K562 (cell line): Measurements from ENCODE around the gene TGM5. TPM values are rescaled to one million over a fixed set of nuclear protein-coding genes. Genes with fewer than 3 reads are reported as not detected.

Source experiments
- BRD9 ChIP-seq: fragments of 450-650 bp; IDR thresholded peaks from 2 replicates; pipeline ENCODE4 v1.6.1; 2018; ENCODE audit warnings: low read depth; ENCODE audit not compliant: partially characterized antibody
- CHCHD3 ChIP-seq: fragments of 250-450 bp; sonication (Bioruptor Pico); IDR thresholded peaks from 2 replicates; pipeline ENCODE4 v2.1.2; 2022; ENCODE audit warnings: mild to moderate bottlenecking
- DMBX1 ChIP-seq: fragments of 250-450 bp; sonication (Bioruptor Pico); IDR thresholded peaks from 2 replicates; pipeline ENCODE4 v1.8.0; 2022; ENCODE audit warnings: inconsistent platforms, mild to moderate bottlenecking, moderate library complexity, borderline replicate concordance
- EHMT2 ChIP-seq: fragments of 450-650 bp; IDR thresholded peaks from 2 replicates; pipeline ENCODE4 v1.6.1; 2018; ENCODE audit warnings: antibody characterized with exemption
- EP300 ChIP-seq: IDR thresholded peaks from 2 replicates; pipeline ENCODE4 v1.6.1; 2012; ENCODE audit warnings: low read length, improper control_type of control experiment
- ETV6 ChIP-seq, 3 experiments: fragments of 150-350 bp in 1 of 3; sonication (generic) in 1 of 3; formaldehyde crosslinking in 1 of 3; IDR thresholded peaks; 2 replicates each; pipeline versions ENCODE4 v1.6.1 to v1.8.0; 2014 to 2022; ENCODE audit warnings: borderline replicate concordance in 2 of 3, low read depth in 2 of 3, antibody characterized with exemption in 1 of 3, low read length in 1 of 3, mild to moderate bottlenecking in 1 of 3, missing genetic modification reagents in 1 of 3
- HDAC3 ChIP-seq: fragments of 450-650 bp; IDR thresholded peaks from 2 replicates; pipeline ENCODE4 v1.6.1; 2018; ENCODE audit warnings: borderline replicate concordance, mild to moderate bottlenecking, moderate library complexity; ENCODE audit not compliant: partially characterized antibody
- MAZ ChIP-seq, 2 experiments: fragments of 450-650 bp in 1 of 2; sonication (generic) in 1 of 2; formaldehyde crosslinking; IDR thresholded peaks in 1 of 2; conservative IDR thresholded peaks in 1 of 2; 2 replicates each; pipeline versions ENCODE4 v1.4.0 to v1.5.0; 2020; ENCODE audit warnings: mild to moderate bottlenecking in 1 of 2, missing genetic modification reagents in 1 of 2
- MEF2A ChIP-seq: IDR thresholded peaks from 2 replicates; pipeline ENCODE4 v1.6.1; 2011; ENCODE audit warnings: low read depth, mild to moderate bottlenecking, low read length, moderate library complexity; ENCODE audit not compliant: control insufficient read depth
- MTA2 ChIP-seq: fragments of 450-650 bp; IDR thresholded peaks from 2 replicates; pipeline ENCODE4 v1.6.1; 2016; ENCODE audit warnings: low read depth
- MTA3 ChIP-seq: fragments of 450-650 bp; formaldehyde crosslinking; IDR thresholded peaks from 2 replicates; pipeline ENCODE4 v1.6.1; 2017; ENCODE audit warnings: mild to moderate bottlenecking, borderline replicate concordance
- NFXL1 ChIP-seq: fragments of 450-650 bp; formaldehyde crosslinking; IDR thresholded peaks from 2 replicates; pipeline ENCODE4 v1.4.0; 2021; ENCODE audit warnings: mild to moderate bottlenecking
- NR3C1 ChIP-seq: sonication (generic); formaldehyde crosslinking; IDR thresholded peaks from 2 replicates; pipeline ENCODE4 v1.8.1; 2022; ENCODE audit warnings: missing genetic modification reagents
- POLR3G ChIP-seq: IDR thresholded peaks from 2 replicates; pipeline ENCODE4 v1.6.1; 2011; ENCODE audit not compliant: insufficient read length, insufficient replicate concordance; ENCODE audit errors: extremely low read depth
- SIN3A ChIP-seq, 2 experiments: fragments of 150-350 bp in 1 of 2; IDR thresholded peaks; 2 replicates each; pipeline ENCODE4 v1.6.1; 2011 to 2016; ENCODE audit warnings: borderline replicate concordance in 2 of 2, low read depth in 2 of 2, low read length in 2 of 2, mild to moderate bottlenecking in 2 of 2, moderate library complexity in 2 of 2; ENCODE audit not compliant: control insufficient read depth in 1 of 2
- TBP ChIP-seq: optimal IDR thresholded peaks from 2 replicates; pipeline ENCODE3; 2011; ENCODE audit warnings: low read depth, low read length, improper control_type of control experiment
- ZKSCAN8 ChIP-seq: fragments of 200-800 bp; sonication (Bioruptor generic); IDR thresholded peaks from 2 replicates; pipeline ENCODE4 v1.6.1; 2016; ENCODE audit warnings: missing genetic modification characterization, missing compliant biosample characterization
- ZNF175 ChIP-seq: fragments of 200-800 bp; sonication (Bioruptor generic); IDR thresholded peaks from 2 replicates; pipeline ENCODE4 v1.6.1; 2016; ENCODE audit warnings: low read depth, mild to moderate bottlenecking, missing genetic modification characterization, missing compliant biosample characterization
- ZZZ3 ChIP-seq: fragments of 450-650 bp; IDR thresholded peaks from 2 replicates; pipeline ENCODE4 v1.6.1; 2016; ENCODE audit warnings: antibody characterized with exemption, mild to moderate bottlenecking, moderate library complexity
- polyA plus RNA-seq, 8 experiments: library from polyadenylated mRNA; depleted of rRNA in 4 of 8; stranded (reverse) in 5 of 8; unstranded in 3 of 8; fragments of >200 nt; fragmentation: Nextera tagmentation in 2 of 8; fragmentation: Illumina TruSeq in 1 of 8; extraction: Ambion mirVana in 2 of 8; extraction: Trizol in 1 of 8; gene quantifications; 2 replicates each; pipeline versions ENCODE4 v1.2.1 to v1.2.3, GENCODE V29; 2011 to 2014; ENCODE audit warnings: inconsistent platforms in 1 of 8, missing spikeins in 1 of 8
- total RNA-seq, 7 experiments: library from RNA; depleted of rRNA in 6 of 7; stranded (reverse); fragments of >200 nt in 6 of 7; fragmentation: Illumina TruSeq in 2 of 7; extraction: Trizol in 2 of 7; gene quantifications; 2 replicates each; pipeline versions ENCODE4 v1.2.1 to v1.2.3, GENCODE V29; 2011 to 2021; ENCODE audit warnings: low replicate concordance in 1 of 7
- TF ChIP-seq, protein P1 (sequence below): sonication (generic); formaldehyde crosslinking; IDR thresholded peaks from 2 replicates; pipeline ENCODE4 v1.8.0; 2022; ENCODE audit warnings: mild to moderate bottlenecking, missing genetic modification reagents, borderline replicate concordance
- TF ChIP-seq, protein P2 (sequence below): fragments of 250-450 bp; sonication (Bioruptor Pico); IDR thresholded peaks from 2 replicates; pipeline ENCODE4 v1.5.0; 2020; ENCODE audit warnings: mild to moderate bottlenecking
- TF ChIP-seq, protein P3 (sequence below), 3 experiments: fragments of 200-800 bp in 1 of 3; sonication (Bioruptor generic) in 1 of 3; sonication (generic) in 1 of 3; formaldehyde crosslinking in 1 of 3; IDR thresholded peaks; 2 replicates each; pipeline versions ENCODE4 v1.6.1 to v1.8.0; 2016 to 2022; ENCODE audit warnings: mild to moderate bottlenecking in 2 of 3, missing compliant biosample characterization in 2 of 3, missing genetic modification characterization in 2 of 3, missing genetic modification reagents in 1 of 3

The TGM5 gene
- total and polyA plus RNA-seq, 9 of the 15 experiments (the other 6 are each of a cell fraction or from before 2014, with no cell fraction given), result 0.03 to 0.10 (median 0.07) TPM; not detected in 6

DNA sequence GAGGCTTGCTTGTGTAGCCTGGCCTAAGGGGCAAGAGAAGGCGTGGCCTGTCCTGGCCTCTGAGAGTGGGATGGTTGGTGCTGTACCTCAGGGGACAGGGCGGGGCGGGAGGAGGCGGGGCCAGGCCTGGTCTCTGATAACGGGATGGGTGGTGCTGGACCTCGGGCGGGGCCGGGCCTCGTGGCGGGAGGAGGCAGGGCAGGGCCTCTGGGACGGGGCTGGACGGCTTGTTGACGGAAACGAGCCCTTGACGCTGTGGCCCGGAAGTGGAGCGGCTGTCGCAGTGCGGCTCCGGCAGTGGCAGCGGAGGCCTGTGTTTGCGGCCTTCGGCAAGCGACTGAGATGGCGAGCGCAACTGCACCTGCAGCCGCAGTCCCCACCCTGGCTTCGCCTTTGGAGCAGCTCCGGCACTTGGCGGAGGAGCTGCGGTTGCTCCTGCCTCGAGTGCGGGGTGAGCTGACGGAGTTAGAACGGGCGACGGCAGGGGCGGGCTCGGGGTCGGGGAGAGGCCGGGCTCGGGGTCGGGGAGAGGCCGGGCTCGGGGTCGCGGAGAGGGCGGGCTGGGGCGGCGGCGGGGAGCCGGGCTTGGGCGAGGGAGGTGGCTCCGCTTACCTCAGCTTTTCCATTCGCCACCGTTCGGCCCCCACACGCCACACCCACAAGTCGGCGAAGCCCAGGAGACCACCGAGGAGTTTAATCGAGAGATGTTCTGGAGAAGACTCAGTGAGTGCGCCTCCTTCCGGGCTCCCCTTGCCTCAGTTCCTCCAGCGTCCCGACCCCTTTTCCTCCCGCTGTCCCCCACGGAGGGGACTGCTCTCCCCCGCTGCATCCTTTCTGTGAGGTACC lies 81.3 kb downstream of the TGM5 start, which contains the start of gene CCNDBP1 (continued):
- TF ChIP-seq, protein P1, sequence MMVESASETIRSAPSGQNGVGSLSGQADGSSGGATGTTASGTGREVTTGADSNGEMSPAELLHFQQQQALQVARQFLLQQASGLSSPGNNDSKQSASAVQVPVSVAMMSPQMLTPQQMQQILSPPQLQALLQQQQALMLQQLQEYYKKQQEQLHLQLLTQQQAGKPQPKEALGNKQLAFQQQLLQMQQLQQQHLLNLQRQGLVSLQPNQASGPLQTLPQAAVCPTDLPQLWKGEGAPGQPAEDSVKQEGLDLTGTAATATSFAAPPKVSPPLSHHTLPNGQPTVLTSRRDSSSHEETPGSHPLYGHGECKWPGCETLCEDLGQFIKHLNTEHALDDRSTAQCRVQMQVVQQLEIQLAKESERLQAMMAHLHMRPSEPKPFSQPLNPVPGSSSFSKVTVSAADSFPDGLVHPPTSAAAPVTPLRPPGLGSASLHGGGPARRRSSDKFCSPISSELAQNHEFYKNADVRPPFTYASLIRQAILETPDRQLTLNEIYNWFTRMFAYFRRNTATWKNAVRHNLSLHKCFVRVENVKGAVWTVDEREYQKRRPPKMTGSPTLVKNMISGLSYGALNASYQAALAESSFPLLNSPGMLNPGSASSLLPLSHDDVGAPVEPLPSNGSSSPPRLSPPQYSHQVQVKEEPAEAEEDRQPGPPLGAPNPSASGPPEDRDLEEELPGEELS (CRISPR knock-in tag), result peak; percentile 73; the same call in 1 of the 2 replicates
- no peak for TF ChIP-seq DMBX1
- TF ChIP-seq EP300, result peak; percentile 27; the same call in 1 of the 2 replicates
- TF ChIP-seq MTA2, result no peak
- no peak for TF ChIP-seq ZNF175 (CRISPR knock-in tag)
- no peak for TF ChIP-seq NR3C1 (CRISPR knock-in tag)
- no peak for TF ChIP-seq BRD9
- no peak for TF ChIP-seq NFXL1 (CRISPR knock-in tag)
- no peak for TF ChIP-seq MTA3
- TF ChIP-seq MEF2A, result no peak
- TF ChIP-seq SIN3A (IDR thresholded peaks at IDR 0.05; ENCODE audit: borderline replicate concordance in 2 of 2, control insufficient read depth in 1 of 2, low read depth in 2 of 2, low read length in 2 of 2), result peak; percentile 85 to 96; a peak in 3 of 4 replicates
- TF ChIP-seq ZZZ3, result no peak
- TF ChIP-seq, protein P2, sequence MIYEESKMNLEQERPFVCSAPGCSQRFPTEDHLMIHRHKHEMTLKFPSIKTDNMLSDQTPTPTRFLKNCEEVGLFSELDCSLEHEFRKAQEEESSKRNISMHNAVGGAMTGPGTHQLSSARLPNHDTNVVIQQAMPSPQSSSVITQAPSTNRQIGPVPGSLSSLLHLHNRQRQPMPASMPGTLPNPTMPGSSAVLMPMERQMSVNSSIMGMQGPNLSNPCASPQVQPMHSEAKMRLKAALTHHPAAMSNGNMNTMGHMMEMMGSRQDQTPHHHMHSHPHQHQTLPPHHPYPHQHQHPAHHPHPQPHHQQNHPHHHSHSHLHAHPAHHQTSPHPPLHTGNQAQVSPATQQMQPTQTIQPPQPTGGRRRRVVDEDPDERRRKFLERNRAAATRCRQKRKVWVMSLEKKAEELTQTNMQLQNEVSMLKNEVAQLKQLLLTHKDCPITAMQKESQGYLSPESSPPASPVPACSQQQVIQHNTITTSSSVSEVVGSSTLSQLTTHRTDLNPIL, result no peak
- peak; percentile 82 for TF ChIP-seq TBP
- no peak for TF ChIP-seq ZKSCAN8 (CRISPR knock-in tag)
- no peak for TF ChIP-seq POLR3G
- TF ChIP-seq, protein P3, sequence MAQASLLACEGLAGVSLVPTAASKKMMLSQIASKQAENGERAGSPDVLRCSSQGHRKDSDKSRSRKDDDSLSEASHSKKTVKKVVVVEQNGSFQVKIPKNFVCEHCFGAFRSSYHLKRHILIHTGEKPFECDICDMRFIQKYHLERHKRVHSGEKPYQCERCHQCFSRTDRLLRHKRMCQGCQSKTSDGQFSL (CRISPR knock-in tag; IDR thresholded peaks at IDR 0.05), result 0 out of 2 replicates have a peak, but pooled peaks have one; percentile 15
- TF ChIP-seq, protein P3 (tag; IDR thresholded peaks at IDR 0.05), result no peak
- peak; percentile 44; the same call in 1 of the 2 replicates for TF ChIP-seq EHMT2
- TF ChIP-seq ETV6 (IDR thresholded peaks at IDR 0.05; ENCODE audit: borderline replicate concordance in 1 of 2, low read depth in 2 of 2, low read length in 1 of 2), result peak in 1 of 2 experiments; percentile 60; a peak in 1 of 4 replicates
- no peak for TF ChIP-seq ETV6 (CRISPR knock-in tag; IDR thresholded peaks at IDR 0.05; ENCODE audit: borderline replicate concordance)
- TF ChIP-seq HDAC3, result no peak
- TF ChIP-seq MAZ (CRISPR knock-in tag; conservative IDR thresholded peaks at IDR 0.05 in 1 of 2, IDR thresholded peaks at IDR 0.05 in 1 of 2), result peak; percentile 81
- no peak for TF ChIP-seq CHCHD3 (CRISPR knock-in tag)
